OCI-LY1 (cell line): ENCODE data around the gene PCSK4.

Experiments
- CTCF ChIP-seq: fragments of 200-600 bp; sonication (generic), shearing (Covaris generic); IDR thresholded peaks from 2 replicates; pipeline ENCODE4 v1.5.1; 2017; ENCODE audit warnings: mild to moderate bottlenecking, antibody characterized with exemption, low read length, moderate library complexity, mixed read lengths
- EZH2 ChIP-seq: fragments of 200-600 bp; sonication (generic), shearing (Covaris generic); IDR thresholded peaks from 2 replicates; pipeline ENCODE4 v1.8.0; 2017; ENCODE audit warnings: borderline replicate concordance, mixed run types, mild to moderate bottlenecking, antibody characterized with exemption, low read length, moderate library complexity, mixed read lengths

GRCh38 chr19:1516395-1516753 is 26.2 kb upstream of the PCSK4 start:
- TF ChIP-seq CTCF (no peak), EZH2 (no peak)
